ENCODE measurements around the gene RABL6. TPM values are rescaled to one million over a fixed set of nuclear protein-coding genes. Genes with fewer than 3 reads are reported as not detected.
"Not testable (repeated sequence)": the region's sequence is repeated elsewhere in the genome, so short reads cannot be mapped to it uniquely, and the experiment has no call there.

Gene RABL6
- total and polyA plus RNA-seq, 7 donors = 36.0 to 103 (median 55.9) TPM

DNA sequence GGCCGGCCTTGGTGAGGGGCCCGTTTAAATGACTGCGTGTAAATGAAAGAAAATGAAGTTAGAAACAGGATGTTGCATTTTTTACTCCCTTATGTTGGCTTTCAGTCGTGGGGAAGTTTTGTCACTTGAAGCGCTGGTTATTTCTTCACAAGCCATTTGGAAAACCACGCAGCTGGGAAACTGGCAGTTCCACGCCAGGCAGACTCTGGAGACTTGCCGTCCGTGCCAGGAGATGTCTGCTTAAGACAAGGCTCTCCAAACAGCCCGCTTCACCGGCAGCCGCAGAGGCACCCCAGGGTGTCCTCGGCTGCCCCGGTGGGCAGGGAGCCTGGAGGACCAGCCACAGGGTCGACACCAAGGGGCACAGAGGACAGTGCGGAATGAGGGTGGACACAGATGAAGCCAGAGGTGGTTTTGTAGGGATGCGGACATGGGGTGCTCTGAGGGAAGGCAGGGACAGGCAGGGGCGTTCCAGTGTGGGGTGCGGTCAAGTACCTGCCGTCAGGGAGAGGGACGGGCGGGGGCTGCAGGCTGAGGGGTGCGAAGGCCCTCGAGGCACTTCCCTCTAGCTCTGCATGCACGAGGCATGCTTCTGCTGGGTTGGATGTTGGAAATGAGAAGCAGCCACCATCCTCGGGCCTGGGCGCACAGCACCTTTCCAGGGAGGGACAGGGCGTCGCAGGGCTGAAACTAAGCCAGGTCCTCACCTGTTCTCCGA, 23.4 kb downstream of the RABL6 start:
- Histone ChIP-seq H3K9me3 (no peaks in the 10 kb centered on the region), H3K27ac (no peak overlapping the region), H3K27me3 (no peaks in the 10 kb centered on the region), H3K4me1 (no peaks in the 10 kb centered on the region), H3K36me3 (peaks cover 14 to 75% (median 40%) of the 10 kb centered on the region in 4 donors), H3K4me3 (no peak overlapping the region)
- intact Hi-C loops (cut with DNase I) = no loop called here
- TF ChIP-seq, protein P1, sequence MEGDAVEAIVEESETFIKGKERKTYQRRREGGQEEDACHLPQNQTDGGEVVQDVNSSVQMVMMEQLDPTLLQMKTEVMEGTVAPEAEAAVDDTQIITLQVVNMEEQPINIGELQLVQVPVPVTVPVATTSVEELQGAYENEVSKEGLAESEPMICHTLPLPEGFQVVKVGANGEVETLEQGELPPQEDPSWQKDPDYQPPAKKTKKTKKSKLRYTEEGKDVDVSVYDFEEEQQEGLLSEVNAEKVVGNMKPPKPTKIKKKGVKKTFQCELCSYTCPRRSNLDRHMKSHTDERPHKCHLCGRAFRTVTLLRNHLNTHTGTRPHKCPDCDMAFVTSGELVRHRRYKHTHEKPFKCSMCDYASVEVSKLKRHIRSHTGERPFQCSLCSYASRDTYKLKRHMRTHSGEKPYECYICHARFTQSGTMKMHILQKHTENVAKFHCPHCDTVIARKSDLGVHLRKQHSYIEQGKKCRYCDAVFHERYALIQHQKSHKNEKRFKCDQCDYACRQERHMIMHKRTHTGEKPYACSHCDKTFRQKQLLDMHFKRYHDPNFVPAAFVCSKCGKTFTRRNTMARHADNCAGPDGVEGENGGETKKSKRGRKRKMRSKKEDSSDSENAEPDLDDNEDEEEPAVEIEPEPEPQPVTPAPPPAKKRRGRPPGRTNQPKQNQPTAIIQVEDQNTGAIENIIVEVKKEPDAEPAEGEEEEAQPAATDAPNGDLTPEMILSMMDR (IDR thresholded peaks at IDR 0.05) = no peak
- no peak for TF ChIP-seq POLR2AphosphoS5 (IDR thresholded peaks at IDR 0.05)
- TF ChIP-seq POLR2A (IDR thresholded peaks at IDR 0.05) = no peak
- no peak for TF ChIP-seq EP300 (IDR thresholded peaks at IDR 0.05)
- no peak for DNase-seq
- WGBS, 2 donors = 92 to 93% methylated on average over 30 of the region's 30 CpGs

DNA sequence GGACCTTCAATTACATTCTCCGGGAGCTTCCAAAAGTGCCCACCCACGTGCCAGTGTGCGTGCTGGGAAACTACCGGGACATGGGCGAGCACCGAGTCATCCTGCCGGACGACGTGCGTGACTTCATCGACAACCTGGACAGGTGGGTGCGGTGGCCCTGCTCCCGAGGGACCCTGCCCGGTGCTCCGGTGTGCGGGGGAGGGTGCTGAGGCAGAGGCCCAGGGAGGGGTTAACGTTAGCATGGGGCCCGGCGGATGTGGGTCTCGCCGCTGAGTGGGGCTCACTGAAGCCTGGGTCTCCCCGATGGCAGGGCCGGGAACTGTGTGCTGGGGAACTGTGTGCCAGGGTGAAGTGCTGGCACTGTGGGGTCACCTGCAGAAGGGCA, 24.0 kb downstream of the RABL6 start:
- no peaks in the 10 kb centered on the region for H3K9me3 ChIP-seq
- H3K4me1 ChIP-seq = no peaks in the 10 kb centered on the region
- peaks cover 14 to 74% (median 35%) of the 10 kb centered on the region in 4 donors for H3K36me3 ChIP-seq
- 93 to 95% methylated on average over 23 of the region's 23 CpGs for WGBS, 2 donors
- DNase-seq = no peak
- no peak overlapping the region for H3K4me3 ChIP-seq
- TF ChIP-seq, protein P1 (IDR thresholded peaks at IDR 0.05) = no peak
- no peak for TF ChIP-seq POLR2AphosphoS5 (IDR thresholded peaks at IDR 0.05)
- no peak for TF ChIP-seq EP300 (IDR thresholded peaks at IDR 0.05)
- TF ChIP-seq POLR2A (IDR thresholded peaks at IDR 0.05) = no peak
- intact Hi-C loops (cut with DNase I) = no loop called here
- no peaks in the 10 kb centered on the region for H3K27me3 ChIP-seq
- H3K27ac ChIP-seq = no peak overlapping the region

DNA sequence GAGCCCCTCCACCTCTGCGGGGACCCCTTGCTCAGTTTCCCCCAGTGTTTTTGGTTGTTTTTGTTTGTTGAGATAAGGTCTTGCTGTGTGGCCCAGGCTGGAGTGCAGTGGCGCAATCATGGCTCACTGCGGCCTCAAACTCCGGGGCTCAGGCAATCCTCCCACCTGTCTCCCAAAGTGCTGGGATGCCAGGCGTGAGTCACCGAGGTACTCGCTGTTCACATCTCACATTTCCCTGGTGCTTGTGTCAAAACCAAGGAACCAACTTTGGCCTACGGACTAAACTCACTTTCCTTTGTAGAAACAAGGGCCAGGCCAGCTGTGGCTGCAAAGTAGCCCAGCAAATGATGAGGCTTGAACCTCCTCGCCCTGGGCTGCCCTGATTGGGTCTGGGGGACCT, 24.8 kb downstream of the RABL6 start:
- WGBS, 2 donors = 95 to 96% methylated on average over 9 of the region's 9 CpGs
- no peaks in the 10 kb centered on the region for H3K27me3 ChIP-seq
- no peaks in the 10 kb centered on the region for H3K4me1 ChIP-seq
- peaks cover 14 to 66% (median 35%) of the 10 kb centered on the region in 4 donors for H3K36me3 ChIP-seq
- TF ChIP-seq, protein P1 (IDR thresholded peaks at IDR 0.05) = no peak
- TF ChIP-seq POLR2AphosphoS5 (IDR thresholded peaks at IDR 0.05) (no peak), EP300 (IDR thresholded peaks at IDR 0.05) (no peak), POLR2A (IDR thresholded peaks at IDR 0.05) (no peak)
- no peak for DNase-seq
- no peaks in the 10 kb centered on the region for H3K9me3 ChIP-seq
- intact Hi-C loops (cut with DNase I) = no loop called here
- H3K27ac ChIP-seq = no peak overlapping the region
- no peak overlapping the region for H3K4me3 ChIP-seq

DNA sequence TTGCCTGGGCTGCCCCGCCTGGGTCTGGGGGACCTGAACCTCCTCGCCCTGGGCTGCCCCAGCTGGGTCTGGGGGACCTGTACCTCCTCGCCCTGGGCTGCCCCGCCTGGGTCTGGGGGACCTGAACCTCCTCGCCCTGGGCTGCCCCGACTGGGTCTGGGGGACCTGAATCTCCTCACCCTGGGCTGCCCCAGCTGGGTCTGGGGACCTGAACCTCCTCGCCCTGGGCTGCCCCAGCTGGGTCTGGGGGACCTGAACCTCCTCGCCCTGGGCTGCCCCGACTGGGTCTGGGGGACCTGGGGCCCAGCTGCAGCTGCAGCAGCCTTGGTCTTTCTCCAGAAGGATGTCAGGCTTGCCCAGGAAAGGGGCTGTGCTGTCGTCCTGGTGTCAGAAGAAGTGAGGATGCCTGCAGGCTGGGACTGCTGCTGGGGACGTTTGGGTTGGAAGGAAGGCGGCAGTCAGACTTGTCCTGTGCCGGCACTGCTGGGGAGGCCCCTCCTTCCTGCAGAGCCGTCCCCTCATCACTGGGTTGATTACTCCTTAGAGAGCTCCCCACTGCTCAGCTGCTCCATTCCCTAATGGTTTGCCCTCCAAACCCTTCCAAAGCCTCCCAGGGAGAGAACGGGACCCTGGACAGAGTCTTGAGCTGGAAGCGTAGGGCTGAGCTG, 25.8 kb downstream of the RABL6 start:
- intact Hi-C loops (cut with DNase I); DNase-seq; H3K4me1 ChIP-seq; H3K27ac ChIP-seq; H3K4me3 ChIP-seq; H3K27me3 ChIP-seq; H3K9me3 ChIP-seq: not testable (repeated sequence)
- H3K36me3 ChIP-seq = peaks cover 14 to 65% (median 32%) of the 10 kb centered on the region in 4 donors
- WGBS, 2 donors = 89 to 91% methylated on average over 16 of the region's 16 CpGs

DNA sequence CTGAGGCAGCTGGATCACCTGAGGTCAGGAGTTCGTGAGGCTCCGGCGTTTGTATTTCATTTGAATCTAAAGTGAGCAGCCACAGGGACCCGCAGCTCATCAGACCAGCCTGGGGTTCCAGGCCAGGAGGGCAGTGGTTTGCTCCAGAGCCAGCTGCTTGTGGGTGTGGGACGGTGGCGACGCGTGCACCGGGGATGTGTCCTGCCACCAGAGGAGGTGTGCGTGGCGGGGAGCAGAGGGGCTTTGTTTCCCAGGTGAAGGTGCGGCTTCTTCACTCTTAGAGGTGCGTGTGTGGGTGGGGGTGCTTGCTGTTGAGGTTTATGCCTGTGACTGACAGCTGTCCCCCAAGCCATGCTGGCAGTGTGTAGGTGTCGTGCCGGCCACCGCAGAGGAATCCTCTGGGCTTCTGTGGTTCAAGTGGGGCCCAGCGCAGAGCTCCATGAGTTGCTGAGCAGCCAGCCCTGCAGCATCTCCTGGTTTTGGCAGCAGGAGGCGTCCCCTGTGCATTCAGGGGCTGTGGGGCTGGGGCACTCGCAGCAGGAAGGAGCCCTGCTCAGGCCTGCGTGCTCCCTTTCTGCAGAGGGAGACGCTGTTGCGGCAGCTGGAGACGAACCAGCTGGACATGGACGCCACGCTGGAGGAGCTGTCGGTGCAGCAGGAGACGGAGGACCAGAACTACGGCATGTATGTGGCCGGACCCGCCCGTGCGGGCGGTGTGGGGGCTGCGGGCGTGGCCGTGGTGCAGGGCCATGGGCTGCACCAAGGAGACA, 27.6 kb downstream of the RABL6 start:
- peaks cover 2 to 65% (median 31%) of the 10 kb centered on the region in 4 donors for H3K36me3 ChIP-seq

More for the DNA sequence above, 27.6 kb downstream of the RABL6 start:
- TF ChIP-seq, protein P1 (IDR thresholded peaks at IDR 0.05) = no peak
- TF ChIP-seq EP300 (IDR thresholded peaks at IDR 0.05) = no peak
- TF ChIP-seq POLR2AphosphoS5 (IDR thresholded peaks at IDR 0.05) = no peak
- no peak for TF ChIP-seq POLR2A (IDR thresholded peaks at IDR 0.05)
- Histone ChIP-seq H3K4me3 (no peak overlapping the region), H3K4me1 (no peaks in the 10 kb centered on the region), H3K27me3 (no peaks in the 10 kb centered on the region), H3K9me3 (no peaks in the 10 kb centered on the region), H3K27ac (no peak overlapping the region)
- DNase-seq = no peak
- intact Hi-C loops (cut with DNase I) = no loop called here
- WGBS, 2 donors = 92 to 95% methylated on average over 36 of the region's 36 CpGs
